ENCODE data around the gene STK38.

DNA sequence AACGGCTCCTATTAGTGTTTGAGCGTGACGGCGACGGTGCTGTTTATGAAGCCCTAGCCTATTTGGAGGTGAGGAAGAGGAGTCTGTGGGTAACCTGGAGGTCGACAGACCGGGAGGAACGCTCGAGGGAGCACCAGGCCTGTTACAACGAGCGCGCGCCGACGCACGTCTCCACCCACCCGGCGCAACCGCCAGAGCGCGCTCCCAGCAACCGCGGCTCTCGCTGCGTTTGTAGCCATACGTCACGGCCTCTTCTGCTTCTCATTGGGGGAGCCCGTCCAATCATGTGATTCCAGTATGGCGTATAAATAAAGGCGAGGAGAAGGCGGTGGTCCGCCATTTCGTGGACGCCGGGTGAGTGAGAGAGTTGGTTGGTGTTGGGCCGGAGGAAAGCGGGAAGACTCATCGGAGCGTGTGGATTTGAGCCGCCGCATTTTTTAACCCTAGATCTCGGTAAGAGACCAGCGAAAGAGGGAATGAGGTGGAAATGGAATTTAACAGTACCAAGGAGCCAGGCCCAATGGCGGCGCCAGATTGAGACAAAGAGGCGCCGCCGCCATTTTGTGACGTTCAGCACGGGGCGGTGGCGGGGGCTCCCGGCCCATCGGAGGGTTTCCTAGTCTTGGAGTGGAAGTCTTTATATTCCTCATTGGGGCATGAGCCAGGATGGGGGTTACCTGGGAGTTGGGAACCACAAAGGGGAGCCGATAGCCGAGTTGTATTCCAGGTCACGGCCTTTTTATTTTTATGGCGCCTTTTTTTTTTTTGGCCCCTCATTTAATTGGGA is 46.9 kb upstream of the STK38 start, which contains the start of gene SRSF3:
- TF ChIP-seq, protein P1, sequence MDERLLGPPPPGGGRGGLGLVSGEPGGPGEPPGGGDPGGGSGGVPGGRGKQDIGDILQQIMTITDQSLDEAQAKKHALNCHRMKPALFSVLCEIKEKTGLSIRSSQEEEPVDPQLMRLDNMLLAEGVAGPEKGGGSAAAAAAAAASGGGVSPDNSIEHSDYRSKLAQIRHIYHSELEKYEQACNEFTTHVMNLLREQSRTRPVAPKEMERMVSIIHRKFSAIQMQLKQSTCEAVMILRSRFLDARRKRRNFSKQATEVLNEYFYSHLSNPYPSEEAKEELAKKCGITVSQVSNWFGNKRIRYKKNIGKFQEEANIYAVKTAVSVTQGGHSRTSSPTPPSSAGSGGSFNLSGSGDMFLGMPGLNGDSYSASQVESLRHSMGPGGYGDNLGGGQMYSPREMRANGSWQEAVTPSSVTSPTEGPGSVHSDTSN (CRISPR knock-in tag; IDR thresholded peaks at IDR 0.05; ENCODE audit: low read depth), result no peak
- TF ChIP-seq, protein P1 (tag; conservative IDR thresholded peaks at IDR 0.05; ENCODE audit: low read depth), result peak; percentile 23; the same call in 1 of the 2 replicates
- TF ChIP-seq CTCF (IDR thresholded peaks at IDR 0.05 in 2 of 3, conservative IDR thresholded peaks at IDR 0.05 in 1 of 3; ENCODE audit: insufficient read depth in 2 of 3, low read depth in 1 of 3, low read length in 3 of 3) (peak; percentile 61 to 64 (median 62)), SIX5 (IDR thresholded peaks at IDR 0.05; ENCODE audit: borderline replicate concordance in 1 of 2, insufficient read depth in 1 of 2, low read depth in 1 of 2, low read length in 2 of 2) (0 out of 4 replicates have a peak, but pooled peaks of 1 of the 2 experiments have one; percentile 25), ZFP1 (CRISPR knock-in tag; IDR thresholded peaks at IDR 0.05) (peak; percentile 62; the same call in 1 of the 2 replicates), KAT2B (IDR thresholded peaks at IDR 0.05; ENCODE audit: low read depth, low read length) (no peak), ZKSCAN3 (CRISPR knock-in tag; IDR thresholded peaks at IDR 0.05) (no peak)

Data from K562 (cell line).